Measurements from ENCODE around the gene KRT80. TPM values are rescaled to one million over a fixed set of nuclear protein-coding genes. Genes with fewer than 3 reads are reported as not detected.

KRT80 gene
- total RNA-seq, 1 donor from 2014 or later, result 15.5 TPM

DNA sequence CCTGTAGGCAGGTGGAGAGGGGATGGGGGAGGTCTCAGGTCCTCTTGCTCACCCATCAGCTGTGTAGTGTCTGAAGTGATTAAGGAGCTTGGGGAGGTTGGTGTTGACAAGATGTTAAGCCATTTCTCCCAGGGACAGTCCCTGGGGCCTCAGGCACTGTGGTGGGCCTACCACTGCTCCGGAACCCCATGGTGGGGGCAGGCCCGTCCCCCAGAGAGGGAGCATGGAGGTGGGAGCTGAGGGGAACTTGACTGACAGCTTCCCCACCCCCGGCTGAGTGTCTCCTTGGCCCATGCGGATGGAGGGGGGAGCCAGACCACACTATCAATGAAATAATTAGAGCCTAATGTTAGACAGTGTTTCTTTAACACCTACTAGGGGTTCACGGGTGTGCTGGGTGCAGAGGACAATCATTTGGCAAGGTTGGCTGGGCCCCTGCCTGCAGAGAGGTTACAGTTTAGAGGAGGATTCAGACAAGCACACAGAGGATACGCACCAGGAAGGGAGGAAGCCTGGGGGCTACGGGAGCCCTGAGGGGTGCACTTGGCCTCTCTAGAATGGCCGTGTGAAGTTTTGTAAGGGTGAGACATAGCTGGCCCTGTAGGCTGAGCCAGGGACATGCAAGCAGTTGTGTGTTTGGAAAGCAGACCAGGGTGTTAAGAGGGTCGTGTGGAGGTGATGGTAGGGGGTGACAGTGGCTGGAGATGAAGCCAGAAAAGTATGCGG lies 19.3 kb upstream of the KRT80 start:
- DNase-seq (ENCODE audit: low spot score), result no peak

DNA sequence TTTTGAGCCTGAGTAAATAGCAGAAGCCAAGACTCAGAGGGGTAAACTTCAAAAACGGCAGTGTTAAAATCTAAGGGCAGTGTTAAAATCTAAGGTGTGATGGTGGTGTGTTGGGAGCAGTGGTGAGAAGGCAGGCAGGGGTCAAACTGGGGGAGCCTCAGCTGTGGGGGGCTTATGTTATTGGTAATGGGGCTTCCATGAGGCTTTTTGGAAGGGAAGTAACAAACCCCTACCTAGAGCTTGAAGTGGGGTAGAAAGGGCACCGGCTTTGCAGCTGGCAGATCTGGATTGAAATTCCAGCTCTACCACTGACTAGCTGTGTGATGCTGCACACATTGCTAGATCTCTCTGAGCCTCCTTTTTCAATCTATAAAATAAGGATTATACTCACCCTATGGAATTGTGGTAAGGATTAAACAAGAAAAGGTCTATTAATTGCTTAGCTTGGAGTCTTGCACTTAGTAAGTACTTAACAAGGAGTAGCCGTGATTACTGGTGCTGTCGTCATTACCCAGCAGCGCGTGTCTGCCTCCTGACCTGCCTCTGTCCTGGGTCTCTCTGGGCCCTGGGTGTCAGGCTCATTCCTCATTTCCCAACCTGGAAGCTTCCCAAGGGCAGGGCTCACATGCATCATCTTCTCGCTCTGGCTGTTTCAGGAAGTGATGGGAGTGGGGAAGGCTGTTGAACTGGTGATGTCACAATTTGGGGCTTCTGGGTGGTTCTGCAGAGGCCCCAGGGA lies 18.5 kb upstream of the KRT80 start:
- DNase-seq (ENCODE audit: low spot score), result peak; percentile 60

- DNase-seq (ENCODE audit: low spot score), result no peak
Observed at GRCh38 chr12:52209321-52209720, 17.5 kb upstream of the KRT80 start.

- no peak for DNase-seq (ENCODE audit: low spot score)
Observed at GRCh38 chr12:52208424-52209165, 16.8 kb upstream of the KRT80 start.

DNA sequence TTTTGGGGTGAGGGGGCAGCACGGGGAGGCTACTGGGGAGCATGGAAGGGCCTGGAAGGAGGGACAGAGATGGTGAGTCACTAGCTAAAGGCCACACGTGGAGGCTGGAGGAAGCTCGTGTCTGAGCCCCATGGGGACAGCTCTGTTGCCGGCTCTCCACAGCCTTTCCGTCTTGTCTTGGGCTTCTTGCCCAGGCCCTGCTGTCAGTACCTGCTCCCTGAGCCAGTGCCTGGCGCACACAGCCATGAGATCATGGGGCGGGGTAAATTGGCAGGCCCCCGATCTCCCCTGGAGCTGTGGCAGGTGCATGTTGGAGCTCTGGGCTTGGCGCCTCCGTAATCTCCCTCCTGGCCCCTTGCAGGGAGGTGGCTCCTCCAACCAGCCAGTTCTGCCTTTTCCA lies 16.1 kb upstream of the KRT80 start:
- peak; percentile 91 for DNase-seq (ENCODE audit: low spot score)

DNA sequence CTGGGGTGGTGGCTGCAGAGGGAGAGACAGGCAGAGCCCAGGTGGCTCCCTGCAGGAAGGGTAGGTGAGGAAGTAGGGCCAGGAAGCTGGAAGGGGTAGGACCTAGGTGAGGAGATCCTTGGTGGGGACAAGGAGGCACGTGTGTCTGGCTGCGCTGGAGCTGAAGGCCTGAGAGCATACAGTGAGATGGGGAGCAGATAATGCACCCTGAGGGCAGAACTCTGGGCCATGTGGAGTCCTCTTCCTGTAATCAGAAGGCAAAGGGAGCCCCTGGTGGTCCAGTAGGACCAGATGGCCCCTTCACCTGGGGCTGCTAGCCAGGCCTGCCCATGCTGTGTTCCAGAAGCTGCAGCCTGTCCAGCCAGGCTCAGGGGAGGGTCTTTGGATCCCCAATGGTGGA lies 15.3 kb upstream of the KRT80 start:
- DNase-seq (ENCODE audit: low spot score), result no peak

GRCh38 chr12:52206304-52207040 lies 14.7 kb upstream of the KRT80 start:
- no peak for DNase-seq (ENCODE audit: low spot score)

GRCh38 chr12:52205612-52206303 lies 13.9 kb upstream of the KRT80 start:
- DNase-seq (ENCODE audit: low spot score), result no peak

GRCh38 chr12:52204931-52205505 lies 13.2 kb upstream of the KRT80 start:
- no peak for DNase-seq (ENCODE audit: low spot score)

DNA sequence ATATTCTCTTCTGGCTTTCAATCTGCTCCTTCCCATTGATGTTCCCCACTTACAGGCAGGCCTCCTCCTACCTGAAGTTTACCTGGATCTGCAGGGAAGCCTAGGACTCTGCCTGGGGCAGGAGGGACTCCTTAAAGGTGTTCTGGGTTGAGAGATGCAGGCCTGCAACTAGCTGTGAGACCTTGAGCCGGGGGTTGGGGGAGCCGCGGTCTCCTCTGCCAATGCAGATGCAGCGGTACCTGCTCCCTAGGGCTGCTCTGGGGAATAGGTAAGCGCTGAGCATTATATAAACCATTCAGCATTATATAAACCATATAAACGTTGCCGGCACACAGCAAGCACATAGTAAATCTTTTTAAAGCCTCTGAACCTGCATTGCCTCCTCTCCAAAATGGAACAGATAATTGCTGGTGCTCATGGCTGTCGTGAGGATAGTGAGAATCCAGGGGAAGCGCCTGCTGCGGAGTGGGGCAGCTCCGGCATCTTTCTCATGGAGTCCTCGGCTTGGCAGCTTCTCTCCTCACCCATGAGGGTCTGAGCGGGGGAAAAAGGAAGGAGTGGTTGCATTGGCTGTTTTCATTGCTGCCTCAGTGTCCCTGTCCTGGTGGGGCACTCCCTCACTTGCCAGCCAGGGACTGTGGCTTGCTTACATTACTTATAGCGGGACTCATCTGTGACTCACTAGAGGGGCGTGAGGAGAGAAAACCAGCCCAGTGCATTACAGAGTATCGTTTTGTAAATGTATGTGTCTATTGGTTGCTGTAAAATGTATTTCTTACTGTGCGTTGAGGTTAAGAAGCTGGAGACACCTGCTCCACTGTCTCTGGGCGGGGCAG lies 12.5 kb upstream of the KRT80 start:
- DNase-seq (ENCODE audit: low spot score), result no peak

DNA sequence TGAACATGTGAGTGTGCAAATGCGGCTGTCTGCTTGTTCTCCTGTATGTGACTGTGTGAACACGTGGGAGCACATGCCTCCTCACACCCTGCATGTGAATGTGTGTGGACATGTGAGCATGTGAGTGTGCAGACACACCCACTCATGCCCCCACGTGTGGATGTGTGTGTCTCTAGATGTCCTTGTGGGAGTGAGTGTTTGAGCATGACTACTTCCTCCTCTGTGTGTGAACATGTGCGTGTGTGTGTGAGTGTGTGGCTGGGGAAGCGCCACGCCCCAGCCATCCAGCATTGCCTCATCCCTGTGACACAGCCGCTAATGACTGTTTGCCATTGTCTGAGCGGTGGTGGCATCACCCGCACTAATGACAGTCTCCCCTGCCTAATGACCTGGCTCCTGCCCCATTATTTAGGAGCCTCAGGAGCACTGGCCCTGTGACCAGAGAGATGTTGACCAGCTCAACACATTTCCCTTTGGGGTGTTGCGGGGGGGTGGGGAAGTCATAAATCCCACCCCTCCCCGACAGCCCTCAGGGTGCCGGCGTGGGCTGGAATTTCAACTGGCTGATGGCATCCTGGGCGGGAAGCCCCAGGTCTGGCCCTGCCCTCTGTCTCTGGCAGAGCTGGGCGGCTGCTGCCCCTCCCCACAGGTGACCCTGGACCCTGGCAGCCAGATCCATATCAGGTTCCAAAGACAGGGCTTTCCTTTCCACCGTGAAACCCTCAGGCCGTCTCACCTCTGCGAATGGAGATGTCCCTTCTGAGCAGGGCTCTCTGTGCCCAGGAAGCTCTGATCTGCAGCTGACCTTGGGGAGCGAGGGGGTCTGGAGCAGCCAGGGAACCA lies 11.5 kb upstream of the KRT80 start:
- DNase-seq (ENCODE audit: low spot score), result peak; percentile 86

- no peak for DNase-seq (ENCODE audit: low spot score)
Observed at GRCh38 chr12:52202361-52203078, 10.7 kb upstream of the KRT80 start.

DNA sequence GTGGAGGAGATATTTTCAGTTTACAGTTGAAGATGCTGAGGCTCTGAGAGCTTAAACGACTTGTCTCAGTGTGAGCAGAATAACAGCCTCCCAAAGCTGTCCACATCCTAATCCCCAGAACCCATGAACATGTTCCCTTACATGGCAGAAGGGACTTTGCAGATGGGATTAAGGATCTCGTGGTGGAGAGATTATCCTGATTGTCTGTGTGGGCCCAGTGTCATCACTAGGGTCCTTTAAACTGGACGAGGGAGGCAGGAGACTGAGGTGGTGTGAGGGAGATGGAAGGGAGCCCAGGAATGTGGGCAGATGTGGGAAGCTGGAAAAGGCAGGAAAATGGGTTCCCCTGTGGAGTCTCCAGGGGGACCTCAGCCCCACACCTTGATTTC lies 9.6 kb upstream of the KRT80 start:
- no peak for DNase-seq (ENCODE audit: low spot score)

DNA sequence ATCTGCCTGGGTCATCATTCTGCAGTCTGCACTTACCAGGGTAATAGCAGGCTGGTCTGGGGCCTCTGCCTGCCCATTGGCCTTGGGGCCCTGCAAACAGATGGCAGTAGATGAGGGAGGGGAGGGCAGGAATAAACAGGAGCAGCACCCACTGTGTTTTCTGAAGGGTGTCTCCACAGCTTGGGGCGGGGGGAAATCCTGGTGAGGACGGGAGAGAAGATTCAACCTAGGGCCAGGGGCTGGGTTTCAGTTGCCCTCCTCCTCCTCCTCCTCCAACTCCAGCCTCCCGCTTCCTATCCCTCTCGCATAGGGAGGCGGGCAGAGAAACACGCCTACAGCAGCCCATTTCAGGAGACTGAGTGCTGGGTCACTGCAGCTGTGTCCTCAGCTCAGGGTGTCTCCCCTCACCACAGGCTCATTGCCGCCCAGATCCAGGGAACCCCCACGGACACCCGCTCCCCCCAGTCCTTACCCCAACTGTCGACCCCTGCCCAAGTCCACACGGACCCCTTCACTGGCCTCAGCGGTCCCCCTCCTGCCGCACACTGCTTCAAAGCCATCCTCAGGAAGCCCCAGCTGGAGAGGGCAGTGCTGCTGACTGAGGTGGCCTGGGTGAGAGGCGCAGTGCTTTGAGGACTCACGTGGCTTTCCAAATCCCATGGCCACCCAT lies 9.1 kb upstream of the KRT80 start:
- DNase-seq (ENCODE audit: low spot score), result no peak

DNA sequence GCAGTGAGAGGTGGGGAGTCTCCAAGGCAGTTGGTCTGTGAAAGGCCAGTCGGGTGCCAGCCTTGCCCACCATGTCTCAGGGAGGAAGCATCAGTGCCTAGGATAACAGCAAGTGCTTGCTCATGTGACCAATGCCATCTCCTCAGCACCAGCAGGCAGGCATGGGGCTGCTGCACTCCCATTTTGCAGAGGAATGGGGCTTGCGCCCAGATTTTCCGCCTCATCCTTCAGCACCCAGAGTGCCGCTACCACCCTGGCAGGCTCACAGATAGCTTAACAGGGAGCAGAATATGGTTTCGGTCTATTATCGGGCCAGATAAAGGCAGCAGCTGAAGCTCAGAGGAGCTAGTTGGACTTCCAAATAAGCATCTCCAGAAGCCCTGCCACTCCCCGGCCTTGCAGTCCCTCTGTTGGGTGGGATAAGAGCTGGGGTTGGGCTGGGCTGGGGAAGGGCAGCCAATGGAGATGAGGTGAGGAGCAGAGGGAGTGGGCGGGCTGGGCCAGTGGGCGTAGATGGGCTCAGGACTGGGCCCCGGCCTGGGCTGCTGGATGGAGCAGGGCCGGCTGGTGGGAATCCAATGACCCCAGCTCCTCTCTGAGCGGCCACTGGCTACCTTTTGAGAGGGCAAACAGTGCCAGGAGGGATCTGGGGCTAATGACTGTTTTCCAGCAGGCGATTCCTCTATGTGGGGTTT lies 8.4 kb upstream of the KRT80 start:
- no peak for DNase-seq (ENCODE audit: low spot score)

DNA sequence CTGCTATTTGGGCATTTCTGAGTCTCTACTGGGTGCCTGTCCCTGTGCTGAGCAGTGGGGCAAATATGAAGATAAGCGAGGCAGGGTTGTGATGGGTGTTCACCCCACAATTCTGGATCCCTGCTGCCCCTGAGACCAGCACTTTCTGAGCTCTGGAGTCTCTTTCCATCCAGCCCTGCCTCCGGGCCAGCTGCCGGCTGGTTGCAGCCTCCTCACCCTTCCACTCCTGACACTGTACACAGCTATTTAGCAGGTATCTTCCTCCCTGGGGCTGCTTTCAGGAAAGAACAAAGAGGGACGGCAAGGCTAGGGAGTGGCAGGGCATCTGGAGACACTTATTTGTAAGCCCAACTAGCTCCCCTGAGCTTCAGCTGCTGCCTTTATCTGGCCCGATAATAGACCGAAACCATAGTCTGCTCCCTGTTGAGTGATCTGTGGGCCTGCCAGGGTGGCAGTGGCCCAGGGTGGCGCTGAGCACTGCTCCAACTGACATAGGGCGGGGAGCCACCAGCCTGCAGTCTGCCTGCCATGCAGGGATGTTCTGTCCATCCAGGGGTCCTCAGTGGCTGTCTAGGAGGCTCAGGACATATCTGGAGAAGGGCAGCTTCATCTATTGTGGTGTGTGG lies 7.6 kb upstream of the KRT80 start:
- DNase-seq (ENCODE audit: low spot score), result no peak
